Esophagus squamous epithelium (tissue), 5 donors: ENCODE measurements around the gene TNIK. TPM values are rescaled to one million over a fixed set of nuclear protein-coding genes. Genes with fewer than 3 reads are reported as not detected.
A peak's percentile ranks its signal among the peaks of the same experiment; 100 is the strongest.

Experiments
- DNase-seq: peaks from one replicate; lab custom pipeline; 2025; lab: John Stamatoyannopoulos, UW
- H3K27ac ChIP-seq, 4 donors: fragments of 200-600 bp; sonication (generic); one replicate each; pipeline ENCODE4 v1.5.1; 2016 to 2019; ENCODE audit warnings: mild to moderate bottlenecking in 1 of 4
- H3K27me3 ChIP-seq, 4 donors: fragments of 200-600 bp; sonication (generic); 1 replicate in 3 of 4; 2 replicates in 1 of 4; pipeline versions ENCODE4 v1.5.1 to v1.6.0; 2017 to 2021; ENCODE audit warnings: antibody characterized with exemption in 1 of 4
- H3K36me3 ChIP-seq, 3 donors: fragments of 200-600 bp; sonication (generic); one replicate each; pipeline ENCODE4 v1.5.1; 2016 to 2019
- H3K4me1 ChIP-seq, 3 donors: fragments of 200-600 bp; sonication (generic); one replicate each; pipeline ENCODE4 v1.5.1; 2017 to 2019
- H3K4me3 ChIP-seq, 4 donors: fragments of 200-600 bp; sonication (generic); 1 replicate in 3 of 4; 2 replicates in 1 of 4; pipeline ENCODE4 v1.5.1; 2016 to 2019; ENCODE audit warnings: mild to moderate bottlenecking in 2 of 4, moderate library complexity in 1 of 4
- H3K9me3 ChIP-seq, 3 donors: fragments of 200-600 bp; sonication (generic); one replicate each; pipeline ENCODE4 v1.5.1; 2016 to 2019
- POLR2A ChIP-seq, 4 donors: fragments of 450-650 bp; IDR thresholded peaks; one replicate each; pipeline ENCODE4 v1.6.1; 2017; ENCODE audit warnings: antibody characterized with exemption in 4 of 4, mild to moderate bottlenecking in 4 of 4, moderate library complexity in 3 of 4
- WGBS, 2 donors: methylation state at CpG; one replicate each; pipeline ENCODE4 v1.1.5; 2018; 5-methylcytosine and 5-hydroxymethylcytosine counted together
- intact Hi-C: fragments of 100-400 bp; cut with DNase I; formaldehyde crosslinking; loops from one replicate; pipeline ENCODE4 v1.15.0; 2022
- total RNA-seq, 4 donors: library from RNA; depleted of rRNA; stranded (reverse); fragments of >200 nt; gene quantifications; one replicate each; pipeline ENCODE4 v1.1.0, GENCODE V29; 2016
- TF ChIP-seq, protein P1 (sequence below), 6 experiments: fragments of 450-650 bp in 4 of 6; fragments of 200-600 bp in 2 of 6; sonication (generic) in 2 of 6; IDR thresholded peaks; one replicate each; pipeline ENCODE4 v1.5.1; 2016 to 2019; ENCODE audit warnings: antibody characterized with exemption in 6 of 6, mild to moderate bottlenecking in 4 of 6, moderate library complexity in 4 of 6
- donor health status: DM: yes; HTN: yes; CAD: no.

TNIK gene
- total RNA-seq, 4 donors from 2014 or later: 2.2 to 11.6 (median 4.7) TPM

DNA sequence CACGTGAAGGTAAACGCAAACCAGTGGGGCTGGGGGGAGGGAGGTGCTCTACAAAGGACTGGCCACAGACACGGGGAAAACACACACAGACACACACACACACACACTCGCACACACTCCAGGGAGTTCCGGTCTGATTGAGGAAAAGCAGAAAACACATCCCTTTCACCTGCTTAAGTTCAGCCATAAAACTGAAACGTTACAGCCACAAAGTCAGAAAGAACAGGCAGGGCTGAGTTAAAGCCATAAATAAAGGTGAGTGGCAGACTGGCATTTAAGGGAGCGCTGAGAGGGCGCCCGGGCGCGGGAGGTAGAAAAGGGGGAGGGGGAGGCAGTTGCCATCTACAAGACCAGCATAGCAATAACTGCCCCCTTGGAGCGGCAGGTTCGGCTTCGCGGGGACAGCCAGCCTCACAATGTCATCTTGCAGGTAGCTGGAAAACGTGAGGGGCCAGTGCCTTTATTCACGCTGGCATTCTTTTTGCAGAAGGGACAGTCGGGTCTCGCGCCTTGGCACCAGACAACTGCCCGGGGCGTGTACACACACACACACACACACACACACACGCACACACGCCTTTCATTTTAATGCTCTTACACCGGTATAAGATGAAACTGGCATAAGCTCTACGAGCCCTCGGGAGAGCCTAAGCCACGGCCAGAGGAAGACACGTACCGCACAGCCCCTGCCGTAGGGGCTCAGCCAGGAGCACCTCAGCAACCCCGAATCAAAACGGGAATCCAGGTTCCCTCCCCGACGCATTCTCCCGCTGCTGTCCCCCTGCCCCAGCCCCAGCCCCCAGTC, 866 bp downstream of the TNIK start:
- Histone ChIP-seq H3K9me3 (no peaks in the 10 kb centered on the region), H3K4me1 (peaks cover 5 to 59% (median 9%) of the 10 kb centered on the region in 3 donors), H3K27ac (peak overlapping the region; percentile 72 to 88 (median 86)), H3K36me3 (no peaks in the 10 kb centered on the region), H3K4me3 (peak overlapping the region; percentile 73 to 96 (median 80)), H3K27me3 (peaks cover 0 to 11% (median 0%) of the 10 kb centered on the region in 4 donors)
- intact Hi-C loops: no loop called here
- DNase-seq: no peak
- TF ChIP-seq, protein P1, sequence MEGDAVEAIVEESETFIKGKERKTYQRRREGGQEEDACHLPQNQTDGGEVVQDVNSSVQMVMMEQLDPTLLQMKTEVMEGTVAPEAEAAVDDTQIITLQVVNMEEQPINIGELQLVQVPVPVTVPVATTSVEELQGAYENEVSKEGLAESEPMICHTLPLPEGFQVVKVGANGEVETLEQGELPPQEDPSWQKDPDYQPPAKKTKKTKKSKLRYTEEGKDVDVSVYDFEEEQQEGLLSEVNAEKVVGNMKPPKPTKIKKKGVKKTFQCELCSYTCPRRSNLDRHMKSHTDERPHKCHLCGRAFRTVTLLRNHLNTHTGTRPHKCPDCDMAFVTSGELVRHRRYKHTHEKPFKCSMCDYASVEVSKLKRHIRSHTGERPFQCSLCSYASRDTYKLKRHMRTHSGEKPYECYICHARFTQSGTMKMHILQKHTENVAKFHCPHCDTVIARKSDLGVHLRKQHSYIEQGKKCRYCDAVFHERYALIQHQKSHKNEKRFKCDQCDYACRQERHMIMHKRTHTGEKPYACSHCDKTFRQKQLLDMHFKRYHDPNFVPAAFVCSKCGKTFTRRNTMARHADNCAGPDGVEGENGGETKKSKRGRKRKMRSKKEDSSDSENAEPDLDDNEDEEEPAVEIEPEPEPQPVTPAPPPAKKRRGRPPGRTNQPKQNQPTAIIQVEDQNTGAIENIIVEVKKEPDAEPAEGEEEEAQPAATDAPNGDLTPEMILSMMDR (IDR thresholded peaks at IDR 0.05): no peak
- TF ChIP-seq POLR2A (IDR thresholded peaks at IDR 0.05): no peak
- WGBS, 2 donors: 0 to 1% methylated on average over 16 to 19 of the region's 36 CpGs

DNA sequence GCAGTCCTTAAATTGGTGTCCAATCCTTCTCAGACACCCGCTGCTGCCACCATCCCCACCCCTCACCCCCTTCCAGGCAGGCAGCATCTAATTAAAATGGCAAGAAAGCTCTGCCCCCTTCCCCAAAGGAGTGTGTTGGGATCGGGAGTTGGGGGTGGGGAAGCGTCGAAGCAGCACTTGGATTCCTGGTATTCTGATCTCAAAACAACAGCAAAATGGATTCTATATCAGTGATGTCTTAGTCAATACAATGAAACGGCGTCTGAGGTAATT, 1.4 kb downstream of the TNIK start:
- H3K4me1 ChIP-seq: peaks cover 5 to 59% (median 9%) of the 10 kb centered on the region in 3 donors
- 10 to 20% methylated on average over 2 to 6 of the region's 6 CpGs for WGBS, 2 donors
- intact Hi-C loops: no loop called here

DNA sequence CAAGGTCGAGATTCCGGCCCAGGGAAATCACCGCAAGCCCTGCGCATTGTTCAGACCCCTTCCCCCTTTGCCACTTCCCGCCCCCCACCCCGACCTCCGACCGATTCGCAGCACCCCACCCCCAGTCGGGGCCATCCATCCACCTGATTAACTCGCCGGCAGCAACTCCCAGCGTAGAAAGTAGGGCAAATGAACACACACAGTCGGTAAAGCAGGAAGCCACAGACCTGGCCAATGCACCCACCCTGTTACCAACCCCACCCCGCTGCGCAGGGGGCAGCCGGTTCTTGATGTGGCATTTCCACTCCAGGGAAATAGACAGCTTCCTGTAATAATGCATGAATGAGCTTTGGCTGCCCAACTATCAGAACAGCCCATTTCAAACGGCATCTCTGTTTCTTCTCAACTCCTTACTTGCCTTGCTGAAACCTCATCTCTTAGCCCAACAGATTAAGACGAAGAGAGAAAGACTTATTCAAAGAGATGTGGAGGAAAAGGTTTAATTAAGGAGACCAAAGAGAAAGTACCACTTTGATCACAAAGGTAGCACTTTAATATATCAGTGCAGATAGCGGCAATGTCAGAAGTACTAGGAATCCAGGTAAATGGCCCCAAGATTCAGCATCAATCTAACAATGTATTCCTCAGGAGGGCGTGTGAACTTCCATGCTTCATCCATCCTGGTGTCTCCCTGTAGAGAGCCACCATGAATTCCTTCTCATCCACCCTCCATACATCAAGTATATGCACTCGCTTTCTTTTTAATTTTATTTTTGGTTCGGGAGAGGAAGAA, 1.9 kb downstream of the TNIK start:
- H3K27ac ChIP-seq: peak overlapping the region in 3 of 4 donors; percentile 84 to 88 (median 87)
- DNase-seq: no peak
- 35 to 49% methylated on average over 10 to 15 of the region's 23 CpGs for WGBS, 2 donors

More for the DNA sequence above, 1.4 kb downstream of the TNIK start:
- no peaks in the 10 kb centered on the region for H3K9me3 ChIP-seq
- no peaks in the 10 kb centered on the region for H3K36me3 ChIP-seq
- no peak for DNase-seq
- H3K27me3 ChIP-seq: peaks cover 0 to 11% (median 0%) of the 10 kb centered on the region in 4 donors
- H3K27ac ChIP-seq: peak overlapping the region in 3 of 4 donors; percentile 84 to 88 (median 87)
- H3K4me3 ChIP-seq: peak overlapping the region; percentile 73 to 96 (median 80)
- TF ChIP-seq, protein P1 (IDR thresholded peaks at IDR 0.05): no peak
- no peak for TF ChIP-seq POLR2A (IDR thresholded peaks at IDR 0.05)

DNA sequence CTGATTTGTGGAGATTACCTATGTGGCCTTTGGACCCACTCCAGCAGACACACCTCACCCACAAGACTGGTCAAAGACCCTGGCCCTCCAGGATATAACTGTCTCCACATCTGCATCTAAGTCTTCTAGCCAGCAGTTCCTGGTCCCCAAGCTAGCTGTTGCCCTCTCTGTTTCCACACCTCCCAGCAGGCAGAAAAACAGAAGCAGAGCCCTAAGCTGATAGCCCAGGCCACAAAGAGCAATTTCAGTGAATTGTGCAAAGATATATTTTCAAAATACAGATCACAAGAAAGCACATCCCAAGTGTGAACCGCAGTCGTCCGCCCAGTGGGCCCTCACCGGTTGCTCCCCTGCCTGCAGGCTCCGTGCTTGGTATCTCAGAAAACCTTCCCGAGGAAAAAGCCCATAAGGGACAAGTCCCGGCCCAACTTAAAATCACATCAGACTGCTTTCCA, 2.6 kb downstream of the TNIK start:
- H3K4me3 ChIP-seq: peak overlapping the region in 3 of 4 donors; percentile 73 to 96 (median 84)

More for the DNA sequence above, 1.9 kb downstream of the TNIK start:
- Histone ChIP-seq H3K4me1 (peaks cover 5 to 59% (median 9%) of the 10 kb centered on the region in 3 donors), H3K36me3 (no peaks in the 10 kb centered on the region), H3K27me3 (peaks cover 0 to 11% (median 0%) of the 10 kb centered on the region in 4 donors), H3K9me3 (no peaks in the 10 kb centered on the region), H3K4me3 (peak overlapping the region; percentile 73 to 96 (median 80))
- intact Hi-C loops: no loop called here
- TF ChIP-seq POLR2A (IDR thresholded peaks at IDR 0.05): no peak
- TF ChIP-seq, protein P1 (IDR thresholded peaks at IDR 0.05): no peak

More for the DNA sequence above, 2.6 kb downstream of the TNIK start:
- peak overlapping the region in 3 of 4 donors; percentile 84 to 88 (median 87) for H3K27ac ChIP-seq
- peaks cover 0 to 11% (median 0%) of the 10 kb centered on the region in 4 donors for H3K27me3 ChIP-seq
- peaks cover 5 to 59% (median 9%) of the 10 kb centered on the region in 3 donors for H3K4me1 ChIP-seq
- intact Hi-C loops: no loop called here
- H3K9me3 ChIP-seq: no peaks in the 10 kb centered on the region
- H3K36me3 ChIP-seq: no peaks in the 10 kb centered on the region
- DNase-seq: no peak
- TF ChIP-seq POLR2A (IDR thresholded peaks at IDR 0.05): no peak
- TF ChIP-seq, protein P1 (IDR thresholded peaks at IDR 0.05): no peak
- 54% methylated on average over 3 of the region's 7 CpGs; no CpG with 5 or more reads in 1 of the 2 donors for WGBS, 2 donors
